WTC11 (cell line): Measurements from ENCODE around the gene PCDH1. TPM values are rescaled to one million over a fixed set of nuclear protein-coding genes. Genes with fewer than 3 reads are reported as not detected.

ENCODE experiments used
- ATAC-seq: fragments of 200-7000 bp; cut with Tn5 transposase; 2 replicates; pipeline ENCODE4 v1.10.0; 2021; ENCODE audit warnings: mild to moderate bottlenecking, moderate library complexity
- CTCF ChIA-PET: fragments of 300-600 bp; sonication (Branson Sonifier 250); formaldehyde crosslinking; loops from one replicate; lab custom pipeline; 2021; ENCODE audit warnings: antibody characterized with exemption; lab: Charles Lee
- POLR2A ChIA-PET: fragments of 350-600 bp; sonication (Branson Sonifier 250); formaldehyde crosslinking; loops from one replicate; lab custom pipeline; 2021; ENCODE audit warnings: antibody characterized with exemption; lab: Charles Lee
- DNase-seq: peaks from one replicate; pipeline ENCODE4 v3.0.0; 2021; ENCODE audit warnings: low spot score
- H3K27ac Mint-ChIP-seq: 2 replicates; pipeline ENCODE4 v1.8.0; 2021; ENCODE audit warnings: mixed read lengths
- H3K27me3 Mint-ChIP-seq: 2 replicates; pipeline ENCODE4 v1.8.0; 2021; ENCODE audit warnings: low read depth, mild to moderate bottlenecking, moderate library complexity, mixed read lengths
- H3K36me3 Mint-ChIP-seq: 2 replicates; pipeline ENCODE4 v1.8.0; 2021; ENCODE audit warnings: mixed read lengths
- H3K4me1 Mint-ChIP-seq: 2 replicates; pipeline ENCODE4 v1.8.0; 2022; ENCODE audit warnings: mixed read lengths
- H3K4me3 Mint-ChIP-seq: 2 replicates; pipeline ENCODE4 v1.8.0; 2021; ENCODE audit warnings: mild to moderate bottlenecking, moderate library complexity, mixed read lengths
- H3K9me3 Mint-ChIP-seq: 2 replicates; pipeline ENCODE4 v1.8.0; 2021; ENCODE audit warnings: mixed read lengths
- CDX4 ChIP-seq: fragments of 250-450 bp; sonication (Bioruptor Pico); IDR thresholded peaks from 2 replicates; pipeline ENCODE4 v1.9.0; 2021; ENCODE audit warnings: moderate library complexity, mild to moderate bottlenecking, inconsistent platforms, borderline replicate concordance
- ETV6 ChIP-seq: sonication (generic); formaldehyde crosslinking; IDR thresholded peaks from 2 replicates; pipeline ENCODE4 v1.8.1; 2022; ENCODE audit warnings: mild to moderate bottlenecking, missing genetic modification reagents
- HMGXB4 ChIP-seq: sonication (generic); formaldehyde crosslinking; IDR thresholded peaks from 2 replicates; pipeline ENCODE4 v1.8.1; 2023; ENCODE audit warnings: mild to moderate bottlenecking, moderate library complexity, missing genetic modification reagents
- NFYB ChIP-seq: sonication (generic); formaldehyde crosslinking; conservative IDR thresholded peaks from 2 replicates; pipeline ENCODE4 v1.8.0; 2022; ENCODE audit warnings: low read depth, missing genetic modification reagents
- OVOL2 ChIP-seq: fragments of 250-450 bp; sonication (Bioruptor Pico); IDR thresholded peaks from 2 replicates; pipeline ENCODE4 v1.9.0; 2021; ENCODE audit warnings: mild to moderate bottlenecking, borderline replicate concordance
- PRDM15 ChIP-seq: sonication (generic); formaldehyde crosslinking; IDR thresholded peaks from 2 replicates; pipeline ENCODE4 v1.8.0; 2022; ENCODE audit warnings: missing genetic modification reagents
- RORB ChIP-seq: fragments of 250-450 bp; sonication (Bioruptor Pico); IDR thresholded peaks from 2 replicates; pipeline ENCODE4 v1.9.0; 2021; ENCODE audit warnings: mild to moderate bottlenecking
- TEAD4 ChIP-seq: sonication (generic); formaldehyde crosslinking; IDR thresholded peaks from 2 replicates; pipeline ENCODE4 v1.8.0; 2022; ENCODE audit warnings: mild to moderate bottlenecking, missing genetic modification reagents
- TP53 ChIP-seq: sonication (generic); formaldehyde crosslinking; IDR thresholded peaks from 2 replicates; pipeline ENCODE4 v1.8.1; 2023; ENCODE audit warnings: mild to moderate bottlenecking, missing genetic modification reagents
- USF2 ChIP-seq: sonication (generic); formaldehyde crosslinking; IDR thresholded peaks from 2 replicates; pipeline ENCODE4 v1.8.1; 2023; ENCODE audit warnings: mild to moderate bottlenecking, missing genetic modification reagents, moderate library complexity
- ZNF232 ChIP-seq: sonication (generic); formaldehyde crosslinking; IDR thresholded peaks from 2 replicates; pipeline ENCODE4 v1.8.0; 2022; ENCODE audit warnings: mild to moderate bottlenecking, missing genetic modification reagents
- ZNF396 ChIP-seq: fragments of 250-450 bp; sonication (Bioruptor Pico); IDR thresholded peaks from 2 replicates; pipeline ENCODE4 v1.8.0; 2021; ENCODE audit warnings: mild to moderate bottlenecking, moderate library complexity, borderline replicate concordance
- ZNF423 ChIP-seq: fragments of 250-450 bp; sonication (Bioruptor Pico); IDR thresholded peaks from 2 replicates; pipeline ENCODE4 v2.1.2; 2022; ENCODE audit warnings: mild to moderate bottlenecking, moderate library complexity
- ZNF671 ChIP-seq: fragments of 250-450 bp; sonication (Bioruptor Pico); IDR thresholded peaks from 2 replicates; pipeline ENCODE4 v1.8.0; 2021; ENCODE audit warnings: mild to moderate bottlenecking
- ZSCAN18 ChIP-seq: fragments of 250-450 bp; sonication (Bioruptor Pico); IDR thresholded peaks from 2 replicates; pipeline ENCODE4 v2.1.2; 2022; ENCODE audit warnings: mild to moderate bottlenecking, moderate library complexity
- total RNA-seq: library from RNA; stranded (reverse); gene quantifications from 3 replicates; pipeline ENCODE4 v1.2.3, GENCODE V29; 2021
- TF ChIP-seq, protein P1 (sequence below): sonication (generic); formaldehyde crosslinking; IDR thresholded peaks from 2 replicates; pipeline ENCODE4 v1.8.1; 2023; ENCODE audit warnings: mild to moderate bottlenecking, missing genetic modification reagents
- TF ChIP-seq, protein P2 (sequence below): sonication (generic); formaldehyde crosslinking; IDR thresholded peaks from 2 replicates; pipeline ENCODE4 v1.8.1; 2022; ENCODE audit warnings: low read depth, missing genetic modification reagents, borderline replicate concordance
- TF ChIP-seq, protein P3 (sequence below): sonication (generic); formaldehyde crosslinking; conservative IDR thresholded peaks from 2 replicates; pipeline ENCODE4 v1.8.1; 2023; ENCODE audit warnings: mild to moderate bottlenecking, low read depth, missing genetic modification reagents, moderate library complexity
- TF ChIP-seq, protein P4 (sequence below): sonication (generic); formaldehyde crosslinking; IDR thresholded peaks from 2 replicates; pipeline ENCODE4 v1.8.1; 2022; ENCODE audit warnings: missing genetic modification reagents, borderline replicate concordance
- TF ChIP-seq, protein P5 (sequence below): sonication (generic); formaldehyde crosslinking; conservative IDR thresholded peaks from 2 replicates; pipeline ENCODE4 v1.8.1; 2022; ENCODE audit warnings: mild to moderate bottlenecking, missing genetic modification reagents

PCDH1 gene
- total RNA-seq, 1 experiment from 2014 or later, result 105 TPM

DNA sequence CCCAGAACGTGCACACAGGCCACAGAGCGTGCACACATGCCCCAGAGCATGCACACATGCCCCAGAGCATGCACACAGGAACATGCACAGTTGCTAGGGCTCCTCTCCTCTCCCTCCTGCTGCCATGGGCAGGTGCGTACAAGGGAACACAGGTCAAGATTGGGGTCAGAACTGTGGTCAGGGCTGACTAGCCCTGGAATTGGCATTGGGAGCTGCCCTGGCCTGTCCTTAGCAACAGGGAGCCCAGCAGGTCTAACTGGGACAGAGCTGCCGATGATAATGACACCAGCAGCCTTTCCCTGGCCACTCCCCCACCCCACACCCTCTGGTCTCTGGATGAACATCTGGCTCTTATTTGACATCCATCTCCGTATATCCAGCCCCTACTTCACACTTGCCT, 8.0 kb downstream of the PCDH1 start:
- TF ChIP-seq HMGXB4 (CRISPR knock-in tag) (no peak), RORB (CRISPR knock-in tag) (no peak), TP53 (CRISPR knock-in tag) (no peak), ZNF396 (CRISPR knock-in tag) (no peak), TEAD4 (CRISPR knock-in tag) (no peak), USF2 (CRISPR knock-in tag) (no peak), ZNF232 (no peak), ZNF423 (CRISPR knock-in tag) (no peak), OVOL2 (CRISPR knock-in tag) (no peak), ZSCAN18 (CRISPR knock-in tag) (no peak), CDX4 (CRISPR knock-in tag) (no peak), ETV6 (no peak), PRDM15 (no peak), ZNF671 (CRISPR knock-in tag) (no peak), NFYB (no peak)
- TF ChIP-seq, protein P1, sequence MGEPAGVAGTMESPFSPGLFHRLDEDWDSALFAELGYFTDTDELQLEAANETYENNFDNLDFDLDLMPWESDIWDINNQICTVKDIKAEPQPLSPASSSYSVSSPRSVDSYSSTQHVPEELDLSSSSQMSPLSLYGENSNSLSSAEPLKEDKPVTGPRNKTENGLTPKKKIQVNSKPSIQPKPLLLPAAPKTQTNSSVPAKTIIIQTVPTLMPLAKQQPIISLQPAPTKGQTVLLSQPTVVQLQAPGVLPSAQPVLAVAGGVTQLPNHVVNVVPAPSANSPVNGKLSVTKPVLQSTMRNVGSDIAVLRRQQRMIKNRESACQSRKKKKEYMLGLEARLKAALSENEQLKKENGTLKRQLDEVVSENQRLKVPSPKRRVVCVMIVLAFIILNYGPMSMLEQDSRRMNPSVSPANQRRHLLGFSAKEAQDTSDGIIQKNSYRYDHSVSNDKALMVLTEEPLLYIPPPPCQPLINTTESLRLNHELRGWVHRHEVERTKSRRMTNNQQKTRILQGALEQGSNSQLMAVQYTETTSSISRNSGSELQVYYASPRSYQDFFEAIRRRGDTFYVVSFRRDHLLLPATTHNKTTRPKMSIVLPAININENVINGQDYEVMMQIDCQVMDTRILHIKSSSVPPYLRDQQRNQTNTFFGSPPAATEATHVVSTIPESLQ, result no peak
- TF ChIP-seq, protein P2, sequence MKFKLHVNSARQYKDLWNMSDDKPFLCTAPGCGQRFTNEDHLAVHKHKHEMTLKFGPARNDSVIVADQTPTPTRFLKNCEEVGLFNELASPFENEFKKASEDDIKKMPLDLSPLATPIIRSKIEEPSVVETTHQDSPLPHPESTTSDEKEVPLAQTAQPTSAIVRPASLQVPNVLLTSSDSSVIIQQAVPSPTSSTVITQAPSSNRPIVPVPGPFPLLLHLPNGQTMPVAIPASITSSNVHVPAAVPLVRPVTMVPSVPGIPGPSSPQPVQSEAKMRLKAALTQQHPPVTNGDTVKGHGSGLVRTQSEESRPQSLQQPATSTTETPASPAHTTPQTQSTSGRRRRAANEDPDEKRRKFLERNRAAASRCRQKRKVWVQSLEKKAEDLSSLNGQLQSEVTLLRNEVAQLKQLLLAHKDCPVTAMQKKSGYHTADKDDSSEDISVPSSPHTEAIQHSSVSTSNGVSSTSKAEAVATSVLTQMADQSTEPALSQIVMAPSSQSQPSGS, result no peak
- TF ChIP-seq, protein P3, sequence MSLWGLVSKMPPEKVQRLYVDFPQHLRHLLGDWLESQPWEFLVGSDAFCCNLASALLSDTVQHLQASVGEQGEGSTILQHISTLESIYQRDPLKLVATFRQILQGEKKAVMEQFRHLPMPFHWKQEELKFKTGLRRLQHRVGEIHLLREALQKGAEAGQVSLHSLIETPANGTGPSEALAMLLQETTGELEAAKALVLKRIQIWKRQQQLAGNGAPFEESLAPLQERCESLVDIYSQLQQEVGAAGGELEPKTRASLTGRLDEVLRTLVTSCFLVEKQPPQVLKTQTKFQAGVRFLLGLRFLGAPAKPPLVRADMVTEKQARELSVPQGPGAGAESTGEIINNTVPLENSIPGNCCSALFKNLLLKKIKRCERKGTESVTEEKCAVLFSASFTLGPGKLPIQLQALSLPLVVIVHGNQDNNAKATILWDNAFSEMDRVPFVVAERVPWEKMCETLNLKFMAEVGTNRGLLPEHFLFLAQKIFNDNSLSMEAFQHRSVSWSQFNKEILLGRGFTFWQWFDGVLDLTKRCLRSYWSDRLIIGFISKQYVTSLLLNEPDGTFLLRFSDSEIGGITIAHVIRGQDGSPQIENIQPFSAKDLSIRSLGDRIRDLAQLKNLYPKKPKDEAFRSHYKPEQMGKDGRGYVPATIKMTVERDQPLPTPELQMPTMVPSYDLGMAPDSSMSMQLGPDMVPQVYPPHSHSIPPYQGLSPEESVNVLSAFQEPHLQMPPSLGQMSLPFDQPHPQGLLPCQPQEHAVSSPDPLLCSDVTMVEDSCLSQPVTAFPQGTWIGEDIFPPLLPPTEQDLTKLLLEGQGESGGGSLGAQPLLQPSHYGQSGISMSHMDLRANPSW (CRISPR knock-in tag), result no peak
- TF ChIP-seq, protein P4, sequence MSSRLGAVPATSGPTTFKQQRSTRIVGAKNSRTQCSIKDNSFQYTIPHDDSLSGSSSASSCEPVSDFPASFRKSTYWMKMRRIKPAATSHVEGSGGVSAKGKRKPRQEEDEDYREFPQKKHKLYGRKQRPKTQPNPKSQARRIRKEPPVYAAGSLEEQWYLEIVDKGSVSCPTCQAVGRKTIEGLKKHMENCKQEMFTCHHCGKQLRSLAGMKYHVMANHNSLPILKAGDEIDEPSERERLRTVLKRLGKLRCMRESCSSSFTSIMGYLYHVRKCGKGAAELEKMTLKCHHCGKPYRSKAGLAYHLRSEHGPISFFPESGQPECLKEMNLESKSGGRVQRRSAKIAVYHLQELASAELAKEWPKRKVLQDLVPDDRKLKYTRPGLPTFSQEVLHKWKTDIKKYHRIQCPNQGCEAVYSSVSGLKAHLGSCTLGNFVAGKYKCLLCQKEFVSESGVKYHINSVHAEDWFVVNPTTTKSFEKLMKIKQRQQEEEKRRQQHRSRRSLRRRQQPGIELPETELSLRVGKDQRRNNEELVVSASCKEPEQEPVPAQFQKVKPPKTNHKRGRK, result no peak
- TF ChIP-seq, protein P5, sequence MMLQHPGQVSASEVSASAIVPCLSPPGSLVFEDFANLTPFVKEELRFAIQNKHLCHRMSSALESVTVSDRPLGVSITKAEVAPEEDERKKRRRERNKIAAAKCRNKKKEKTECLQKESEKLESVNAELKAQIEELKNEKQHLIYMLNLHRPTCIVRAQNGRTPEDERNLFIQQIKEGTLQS (CRISPR knock-in tag), result no peak
- TF ChIP-seq, all 79 proteins: peak for 0
- Mint-ChIP-seq H3K4me1 (peaks cover 52% of the 10 kb centered on the region), H3K4me3 (no peak overlapping the region; the same call in 1 of the 2 replicates), H3K27me3 (no peaks in the 10 kb centered on the region), H3K27ac (peak overlapping the region; percentile 89), H3K36me3 (peaks cover 44% of the 10 kb centered on the region), H3K9me3 (no peaks in the 10 kb centered on the region)
- CTCF ChIA-PET, result interaction anchor here (0.9 to 1.3 kb wide), 3 partner anchors 13 to 59 kb away, joined by 3 read pairs; no protein-coding TSS in a partner anchor
- POLR2A ChIA-PET, result interaction anchor here (1.3 kb wide), 1 partner anchor 54 kb away, joined by 3 read pairs; no protein-coding TSS in a partner anchor
- DNase-seq (no peak), ATAC-seq (no peak; the same call in 1 of the 2 replicates)
